ENCODE results near the gene KLF1. TPM values are rescaled to one million over a fixed set of nuclear protein-coding genes. Genes with fewer than 3 reads are reported as not detected.
A peak's percentile ranks its signal among the peaks of the same experiment; 100 is the strongest.

KLF1 gene
- total and polyA plus RNA-seq, 2 of the 13 experiments (the other 11 are each of a cell fraction or from before 2014, with no cell fraction given) = not detected

DNA sequence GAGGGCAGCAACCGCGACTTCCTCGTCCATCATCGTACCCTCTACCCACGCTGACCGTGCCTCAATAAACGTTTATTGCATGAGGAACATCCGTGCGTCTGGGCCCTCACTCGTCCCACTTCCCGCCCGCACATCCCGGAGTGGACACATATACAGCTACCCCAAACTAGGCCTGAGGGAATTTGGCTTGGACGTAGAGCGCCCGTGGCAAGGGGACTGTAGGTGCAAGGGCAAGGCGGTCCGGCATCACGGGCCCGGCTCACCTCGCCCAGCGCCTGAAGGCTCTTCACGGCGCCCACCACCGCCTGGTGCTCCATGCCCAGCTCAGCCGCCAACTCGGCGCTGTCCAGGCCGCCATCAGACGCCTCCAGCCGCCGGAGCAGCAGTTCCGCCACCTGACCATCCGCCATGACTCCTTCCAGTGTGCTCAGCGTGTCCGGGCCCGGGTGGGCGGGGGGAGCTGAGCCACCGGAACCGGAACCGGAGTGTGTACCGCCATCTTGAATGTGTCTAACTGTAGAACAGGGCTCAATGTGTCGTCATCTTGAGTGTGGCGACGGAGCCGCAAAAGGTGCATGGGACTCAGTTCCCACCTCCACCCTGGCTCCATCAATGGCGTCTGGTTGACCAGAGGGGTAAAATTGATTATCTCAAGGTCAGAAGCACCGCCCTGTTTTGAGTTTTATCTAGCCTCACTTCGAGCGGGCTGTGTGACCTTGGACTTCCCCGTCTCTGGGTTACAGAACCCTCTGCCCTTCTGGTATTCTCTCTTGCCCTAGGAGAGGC lies 46.5 kb upstream of the KLF1 start, which contains the start of gene FARSA (continued):
- TF ChIP-seq PAXIP1 (CRISPR knock-in tag; conservative IDR thresholded peaks at IDR 0.05) (peak; percentile 47; the same call in 1 of the 2 replicates), KLF12 (CRISPR knock-in tag; IDR thresholded peaks at IDR 0.05; ENCODE audit: borderline replicate concordance) (no peak), TAF1 (CRISPR knock-in tag; IDR thresholded peaks at IDR 0.05) (peak; percentile 97), KAT8 (CRISPR knock-in tag; IDR thresholded peaks at IDR 0.05) (peak; percentile 94), HNF4G (IDR thresholded peaks at IDR 0.05; ENCODE audit: borderline replicate concordance, low read depth, low read length) (no peak), HNF4G (CRISPR knock-in tag; IDR thresholded peaks at IDR 0.05; ENCODE audit: borderline replicate concordance, low read depth) (no peak), CHD2 (IDR thresholded peaks at IDR 0.05; ENCODE audit: low read depth, low read length) (no peak), PAF1 (CRISPR knock-in tag; IDR thresholded peaks at IDR 0.05) (no peak), ZNF792 (CRISPR knock-in tag; IDR thresholded peaks at IDR 0.05) (peak; percentile 75), ZNF343 (CRISPR knock-in tag; IDR thresholded peaks at IDR 0.05) (no peak), ZNF432 (CRISPR knock-in tag; IDR thresholded peaks at IDR 0.05; ENCODE audit: borderline replicate concordance) (no peak), TBX2 (CRISPR knock-in tag; IDR thresholded peaks at IDR 0.05; ENCODE audit: borderline replicate concordance) (peak; percentile 65), SUZ12 (IDR thresholded peaks at IDR 0.05; ENCODE audit: low read depth, low read length) (no peak), HNRNPLL (IDR thresholded peaks at IDR 0.05; ENCODE audit: low read depth, low read length, poor library complexity, severe bottlenecking) (peak; percentile 30), ZNF296 (CRISPR knock-in tag; conservative IDR thresholded peaks at IDR 0.05) (peak; percentile 28), ZNF761 (CRISPR knock-in tag; conservative IDR thresholded peaks at IDR 0.05) (no peak; the same call in 1 of the 2 replicates), KLF16 (CRISPR knock-in tag; IDR thresholded peaks at IDR 0.05) (peak in 1 of 2 experiments; percentile 81; a peak in 1 of 4 replicates), ZSCAN21 (CRISPR knock-in tag; IDR thresholded peaks at IDR 0.05; ENCODE audit: borderline replicate concordance) (peak; percentile 44; the same call in 1 of the 2 replicates), ZNF44 (CRISPR knock-in tag; IDR thresholded peaks at IDR 0.05) (no peak)
- TF ChIP-seq, protein P1, sequence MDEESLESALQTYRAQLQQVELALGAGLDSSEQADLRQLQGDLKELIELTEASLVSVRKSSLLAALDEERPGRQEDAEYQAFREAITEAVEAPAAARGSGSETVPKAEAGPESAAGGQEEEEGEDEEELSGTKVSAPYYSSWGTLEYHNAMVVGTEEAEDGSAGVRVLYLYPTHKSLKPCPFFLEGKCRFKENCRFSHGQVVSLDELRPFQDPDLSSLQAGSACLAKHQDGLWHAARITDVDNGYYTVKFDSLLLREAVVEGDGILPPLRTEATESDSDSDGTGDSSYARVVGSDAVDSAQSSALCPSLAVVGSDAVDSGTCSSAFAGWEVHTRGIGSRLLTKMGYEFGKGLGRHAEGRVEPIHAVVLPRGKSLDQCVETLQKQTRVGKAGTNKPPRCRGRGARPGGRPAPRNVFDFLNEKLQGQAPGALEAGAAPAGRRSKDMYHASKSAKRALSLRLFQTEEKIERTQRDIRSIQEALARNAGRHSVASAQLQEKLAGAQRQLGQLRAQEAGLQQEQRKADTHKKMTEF (CRISPR knock-in tag; IDR thresholded peaks at IDR 0.05) = peak; percentile 87; the same call in 1 of the 2 replicates
- TF ChIP-seq, protein P2, sequence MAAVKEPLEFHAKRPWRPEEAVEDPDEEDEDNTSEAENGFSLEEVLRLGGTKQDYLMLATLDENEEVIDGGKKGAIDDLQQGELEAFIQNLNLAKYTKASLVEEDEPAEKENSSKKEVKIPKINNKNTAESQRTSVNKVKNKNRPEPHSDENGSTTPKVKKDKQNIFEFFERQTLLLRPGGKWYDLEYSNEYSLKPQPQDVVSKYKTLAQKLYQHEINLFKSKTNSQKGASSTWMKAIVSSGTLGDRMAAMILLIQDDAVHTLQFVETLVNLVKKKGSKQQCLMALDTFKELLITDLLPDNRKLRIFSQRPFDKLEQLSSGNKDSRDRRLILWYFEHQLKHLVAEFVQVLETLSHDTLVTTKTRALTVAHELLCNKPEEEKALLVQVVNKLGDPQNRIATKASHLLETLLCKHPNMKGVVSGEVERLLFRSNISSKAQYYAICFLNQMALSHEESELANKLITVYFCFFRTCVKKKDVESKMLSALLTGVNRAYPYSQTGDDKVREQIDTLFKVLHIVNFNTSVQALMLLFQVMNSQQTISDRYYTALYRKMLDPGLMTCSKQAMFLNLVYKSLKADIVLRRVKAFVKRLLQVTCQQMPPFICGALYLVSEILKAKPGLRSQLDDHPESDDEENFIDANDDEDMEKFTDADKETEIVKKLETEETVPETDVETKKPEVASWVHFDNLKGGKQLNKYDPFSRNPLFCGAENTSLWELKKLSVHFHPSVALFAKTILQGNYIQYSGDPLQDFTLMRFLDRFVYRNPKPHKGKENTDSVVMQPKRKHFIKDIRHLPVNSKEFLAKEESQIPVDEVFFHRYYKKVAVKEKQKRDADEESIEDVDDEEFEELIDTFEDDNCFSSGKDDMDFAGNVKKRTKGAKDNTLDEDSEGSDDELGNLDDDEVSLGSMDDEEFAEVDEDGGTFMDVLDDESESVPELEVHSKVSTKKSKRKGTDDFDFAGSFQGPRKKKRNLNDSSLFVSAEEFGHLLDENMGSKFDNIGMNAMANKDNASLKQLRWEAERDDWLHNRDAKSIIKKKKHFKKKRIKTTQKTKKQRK (IDR thresholded peaks at IDR 0.05; ENCODE audit: low read length) = no peak
